ENCODE results near the gene TBC1D4.
A peak's percentile ranks its signal among the peaks of the same experiment; 100 is the strongest.

TBC1D4 gene

DNA sequence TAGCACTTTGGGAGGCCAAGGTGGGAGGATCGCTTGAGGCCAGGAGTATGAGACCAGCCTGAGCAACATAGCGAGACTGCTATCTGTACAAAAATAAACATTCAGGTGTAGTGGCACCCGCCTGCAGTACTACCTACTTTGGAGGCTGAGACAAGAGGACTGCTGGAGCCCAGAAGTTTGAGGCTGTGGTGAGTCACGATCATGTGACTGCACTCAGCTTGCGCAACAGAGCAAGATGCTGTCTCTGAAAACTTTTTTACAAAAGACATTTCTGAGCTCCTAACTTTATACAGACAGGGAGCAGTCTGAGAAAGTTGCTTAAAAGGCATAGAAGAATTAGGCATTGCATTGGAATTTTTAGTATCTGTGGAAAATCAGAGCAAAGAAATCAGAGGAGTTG is 10.4 kb upstream of the TBC1D4 start:
- TF ChIP-seq, protein P1, sequence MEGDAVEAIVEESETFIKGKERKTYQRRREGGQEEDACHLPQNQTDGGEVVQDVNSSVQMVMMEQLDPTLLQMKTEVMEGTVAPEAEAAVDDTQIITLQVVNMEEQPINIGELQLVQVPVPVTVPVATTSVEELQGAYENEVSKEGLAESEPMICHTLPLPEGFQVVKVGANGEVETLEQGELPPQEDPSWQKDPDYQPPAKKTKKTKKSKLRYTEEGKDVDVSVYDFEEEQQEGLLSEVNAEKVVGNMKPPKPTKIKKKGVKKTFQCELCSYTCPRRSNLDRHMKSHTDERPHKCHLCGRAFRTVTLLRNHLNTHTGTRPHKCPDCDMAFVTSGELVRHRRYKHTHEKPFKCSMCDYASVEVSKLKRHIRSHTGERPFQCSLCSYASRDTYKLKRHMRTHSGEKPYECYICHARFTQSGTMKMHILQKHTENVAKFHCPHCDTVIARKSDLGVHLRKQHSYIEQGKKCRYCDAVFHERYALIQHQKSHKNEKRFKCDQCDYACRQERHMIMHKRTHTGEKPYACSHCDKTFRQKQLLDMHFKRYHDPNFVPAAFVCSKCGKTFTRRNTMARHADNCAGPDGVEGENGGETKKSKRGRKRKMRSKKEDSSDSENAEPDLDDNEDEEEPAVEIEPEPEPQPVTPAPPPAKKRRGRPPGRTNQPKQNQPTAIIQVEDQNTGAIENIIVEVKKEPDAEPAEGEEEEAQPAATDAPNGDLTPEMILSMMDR (IDR thresholded peaks at IDR 0.05; ENCODE audit: low read length) = no peak
- TF ChIP-seq EZH2phosphoT487 (IDR thresholded peaks at IDR 0.05; ENCODE audit: low read length) (no peak), EZH2 (optimal IDR thresholded peaks at IDR 0.05; ENCODE audit: low read depth, low read length) (no peak)
- H4K20me1 ChIP-seq (ENCODE audit: insufficient read depth, low read length) = no peaks in the 10 kb centered on the region
- no peak overlapping the region for H3K27ac ChIP-seq (ENCODE audit: low read length)
- no peaks in the 10 kb centered on the region for H3K36me3 ChIP-seq (replicated peaks; ENCODE audit: insufficient read depth, low read length)
- no peaks in the 10 kb centered on the region for H3K27me3 ChIP-seq (replicated peaks; ENCODE audit: insufficient read depth, low read length)
- peaks cover 6% of the 10 kb centered on the region; the same call in 1 of the 2 replicates for H3K4me1 ChIP-seq (ENCODE audit: low read length)
- no peak overlapping the region for H2AFZ ChIP-seq (ENCODE audit: low read length)
- no peak for DNase-seq
- no peaks in the 10 kb centered on the region for H3F3A ChIP-seq (ENCODE audit: insufficient read depth, low read length)
- no peaks in the 10 kb centered on the region for H3K9me3 ChIP-seq (replicated peaks; ENCODE audit: insufficient read depth, low read length)
- no peaks in the 10 kb centered on the region for H3K79me2 ChIP-seq (ENCODE audit: low read length)
- H3K4me2 ChIP-seq (ENCODE audit: low read depth, low read length) = no peak overlapping the region
- no peaks in the 10 kb centered on the region for H3K9me2 ChIP-seq (replicated peaks; ENCODE audit: insufficient read depth, low read length)
- H3K4me3 ChIP-seq (ENCODE audit: low read length) = no peak overlapping the region
- no peak overlapping the region for H3K9ac ChIP-seq (ENCODE audit: low read length)

DNA sequence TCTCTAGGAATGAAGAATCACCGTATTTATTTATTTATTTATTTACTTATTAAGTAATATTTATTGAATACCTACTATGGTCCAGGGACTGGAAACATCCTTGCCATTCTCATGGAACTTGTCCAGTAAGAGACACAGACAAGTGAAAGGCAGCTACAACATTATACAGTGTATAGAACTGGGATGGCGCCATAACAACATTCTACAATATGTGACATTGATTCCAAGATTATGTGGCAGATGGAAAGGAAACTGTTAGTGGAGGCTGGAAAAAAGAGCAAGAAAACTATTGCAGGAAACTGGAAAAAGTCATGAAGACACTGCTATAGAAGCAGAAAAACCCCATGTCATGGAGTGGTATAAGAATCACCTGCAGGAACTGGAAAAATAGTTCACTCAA is 9.4 kb upstream of the TBC1D4 start:
- Histone ChIP-seq H3K79me2 (ENCODE audit: low read length) (no peaks in the 10 kb centered on the region), H3F3A (ENCODE audit: insufficient read depth, low read length) (no peaks in the 10 kb centered on the region), H3K9me3 (replicated peaks; ENCODE audit: insufficient read depth, low read length) (no peaks in the 10 kb centered on the region), H3K4me2 (ENCODE audit: low read depth, low read length) (no peak overlapping the region), H3K4me3 (ENCODE audit: low read length) (no peak overlapping the region), H3K9ac (ENCODE audit: low read length) (no peak overlapping the region), H3K27ac (ENCODE audit: low read length) (no peak overlapping the region), H3K36me3 (replicated peaks; ENCODE audit: insufficient read depth, low read length) (no peaks in the 10 kb centered on the region), H3K4me1 (ENCODE audit: low read length) (peaks cover 6% of the 10 kb centered on the region; the same call in 1 of the 2 replicates), H4K20me1 (ENCODE audit: insufficient read depth, low read length) (no peaks in the 10 kb centered on the region), H2AFZ (ENCODE audit: low read length) (no peak overlapping the region), H3K9me2 (replicated peaks; ENCODE audit: insufficient read depth, low read length) (no peaks in the 10 kb centered on the region), H3K27me3 (replicated peaks; ENCODE audit: insufficient read depth, low read length) (no peaks in the 10 kb centered on the region)
- DNase-seq = no peak
- no peak for TF ChIP-seq EZH2 (optimal IDR thresholded peaks at IDR 0.05; ENCODE audit: low read depth, low read length)
- TF ChIP-seq EZH2phosphoT487 (IDR thresholded peaks at IDR 0.05; ENCODE audit: low read length) = no peak
- TF ChIP-seq, protein P1 (IDR thresholded peaks at IDR 0.05; ENCODE audit: low read length) = no peak

DNA sequence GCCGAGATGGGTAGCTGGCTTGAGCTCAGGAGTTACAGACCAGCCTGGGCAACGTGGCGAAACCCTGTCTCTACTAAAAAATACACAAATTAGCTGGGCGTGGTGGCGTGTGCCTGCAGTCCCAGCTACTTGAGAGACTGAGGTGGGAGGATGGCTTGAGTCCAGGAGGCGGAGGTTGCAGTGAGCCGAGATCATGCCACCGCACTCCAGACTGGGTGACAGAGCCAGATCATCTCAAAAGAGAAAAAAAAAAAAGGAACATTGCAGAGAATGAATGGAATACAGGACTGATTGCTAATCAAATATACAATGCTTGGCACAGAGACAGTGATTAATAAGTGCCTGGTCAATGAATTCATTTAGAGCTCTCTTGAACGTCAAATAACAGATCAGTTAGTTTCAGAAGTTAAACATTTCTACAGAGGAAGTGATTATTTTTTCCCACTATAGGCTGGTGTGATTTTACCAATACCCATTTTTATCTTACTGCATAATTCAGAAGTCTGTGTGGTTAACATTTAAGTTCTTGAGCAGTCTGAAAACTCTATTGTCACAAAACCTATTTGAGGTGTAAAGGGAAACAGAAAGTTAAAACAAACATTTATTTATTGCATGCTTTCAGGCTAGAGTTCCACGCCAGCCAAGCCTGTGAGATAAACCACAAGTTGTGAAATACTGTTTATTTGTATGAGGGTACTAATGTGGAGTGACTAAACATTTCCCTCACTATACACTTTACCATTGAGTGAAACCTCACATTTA is 7.7 kb upstream of the TBC1D4 start:
- peak overlapping the region; percentile 24; the same call in 1 of the 2 replicates for H3K27ac ChIP-seq (ENCODE audit: low read length)

More for the DNA sequence above, 7.7 kb upstream of the TBC1D4 start:
- H3F3A ChIP-seq (ENCODE audit: insufficient read depth, low read length) = no peaks in the 10 kb centered on the region
- no peaks in the 10 kb centered on the region for H3K9me2 ChIP-seq (replicated peaks; ENCODE audit: insufficient read depth, low read length)
- H3K79me2 ChIP-seq (ENCODE audit: low read length) = no peaks in the 10 kb centered on the region
- no peaks in the 10 kb centered on the region for H3K27me3 ChIP-seq (replicated peaks; ENCODE audit: insufficient read depth, low read length)
- TF ChIP-seq, protein P1 (IDR thresholded peaks at IDR 0.05; ENCODE audit: low read length) = no peak
- TF ChIP-seq EZH2 (optimal IDR thresholded peaks at IDR 0.05; ENCODE audit: low read depth, low read length) = no peak
- no peak for TF ChIP-seq EZH2phosphoT487 (IDR thresholded peaks at IDR 0.05; ENCODE audit: low read length)
- peaks cover 6% of the 10 kb centered on the region; the same call in 1 of the 2 replicates for H3K4me1 ChIP-seq (ENCODE audit: low read length)
- no peaks in the 10 kb centered on the region for H4K20me1 ChIP-seq (ENCODE audit: insufficient read depth, low read length)
- H2AFZ ChIP-seq (ENCODE audit: low read length) = no peak overlapping the region; the same call in 1 of the 2 replicates
- no peaks in the 10 kb centered on the region for H3K36me3 ChIP-seq (replicated peaks; ENCODE audit: insufficient read depth, low read length)
- H3K9me3 ChIP-seq (replicated peaks; ENCODE audit: insufficient read depth, low read length) = no peaks in the 10 kb centered on the region
- peak overlapping the region; percentile 22; the same call in 1 of the 2 replicates for H3K4me3 ChIP-seq (ENCODE audit: low read length)
- no peak overlapping the region for H3K9ac ChIP-seq (ENCODE audit: low read length)
- peak; percentile 68 for DNase-seq
- H3K4me2 ChIP-seq (ENCODE audit: low read depth, low read length) = peak overlapping the region; percentile 42
